ENCODE results near the gene MUC12.
"Not testable (repeated sequence)": the region's sequence is repeated elsewhere in the genome, so short reads cannot be mapped to it uniquely, and the experiment has no call there.

MUC12 gene

DNA sequence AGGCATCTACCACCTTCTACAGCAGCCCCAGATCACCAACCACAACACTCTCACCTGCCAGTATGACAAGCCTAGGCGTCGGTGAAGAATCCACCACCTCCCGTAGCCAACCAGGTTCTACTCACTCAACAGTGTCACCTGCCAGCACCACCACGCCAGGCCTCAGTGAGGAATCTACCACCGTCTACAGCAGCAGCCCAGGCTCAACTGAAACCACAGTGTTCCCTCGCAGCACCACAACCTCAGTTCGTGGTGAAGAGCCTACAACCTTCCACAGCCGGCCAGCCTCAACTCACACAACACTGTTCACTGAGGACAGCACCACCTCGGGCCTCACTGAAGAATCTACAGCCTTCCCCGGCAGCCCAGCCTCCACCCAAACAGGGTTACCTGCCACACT lies 29.2 kb downstream of the MUC12 start:
- not testable (repeated sequence) for DNase-seq

DNA sequence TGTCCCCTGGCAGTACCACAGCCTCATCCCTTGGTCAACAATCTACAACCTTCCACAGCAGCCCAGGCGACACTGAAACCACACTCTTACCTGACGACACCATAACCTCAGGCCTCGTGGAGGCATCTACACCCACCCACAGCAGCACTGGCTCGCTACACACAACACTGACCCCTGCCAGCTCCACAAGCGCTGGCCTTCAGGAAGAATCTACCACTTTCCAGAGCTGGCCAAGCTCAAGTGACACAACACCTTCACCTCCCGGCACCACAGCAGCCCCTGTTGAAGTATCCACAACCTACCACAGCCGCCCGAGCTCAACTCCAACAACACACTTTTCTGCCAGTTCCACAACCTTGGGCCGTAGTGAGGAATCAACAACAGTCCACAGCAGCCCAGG lies 30.0 kb downstream of the MUC12 start:
- DNase-seq, result not testable (repeated sequence)

DNA sequence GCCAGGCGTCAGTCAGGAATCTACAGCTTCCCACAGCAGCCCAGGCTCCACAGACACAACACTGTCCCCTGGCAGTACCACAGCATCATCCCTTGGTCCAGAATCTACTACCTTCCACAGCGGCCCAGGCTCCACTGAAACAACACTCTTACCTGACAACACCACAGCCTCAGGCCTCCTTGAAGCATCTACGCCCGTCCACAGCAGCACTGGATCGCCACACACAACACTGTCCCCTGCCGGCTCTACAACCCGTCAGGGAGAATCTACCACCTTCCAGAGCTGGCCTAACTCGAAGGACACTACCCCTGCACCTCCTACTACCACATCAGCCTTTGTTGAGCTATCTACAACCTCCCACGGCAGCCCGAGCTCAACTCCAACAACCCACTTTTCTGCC lies 30.7 kb downstream of the MUC12 start:
- not testable (repeated sequence) for DNase-seq

GRCh38 chr7:101002333-101002732 lies 33.0 kb downstream of the MUC12 start:
- DNase-seq, result not testable (repeated sequence)

DNA sequence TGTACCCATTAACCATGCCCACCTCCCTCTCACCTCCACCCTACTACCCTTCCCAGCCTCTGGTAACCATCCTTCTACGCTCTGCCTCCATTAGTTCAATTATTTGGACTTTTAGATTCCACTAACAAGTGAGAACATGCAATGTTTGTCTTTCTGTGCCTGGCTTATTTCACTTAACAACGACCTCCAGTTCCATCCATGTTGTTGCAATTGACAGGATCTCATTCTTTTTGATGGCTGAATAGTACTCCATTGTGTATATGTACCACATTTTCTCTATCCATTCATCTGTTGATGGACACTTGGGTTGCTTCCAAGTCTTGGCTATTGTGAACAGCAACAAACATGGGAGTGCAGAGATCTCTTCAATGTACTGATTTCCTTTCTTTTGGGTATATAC lies 38.0 kb downstream of the MUC12 start:
- not testable (repeated sequence) for DNase-seq

- no peak for DNase-seq
These were observed 40.3 kb downstream of the MUC12 start for GRCh38 chr7:101009629-101010028.

- DNase-seq, result no peak
These were observed 43.6 kb downstream of the MUC12 start for GRCh38 chr7:101012931-101013330.

GRCh38 chr7:101015626-101016025 lies 46.3 kb downstream of the MUC12 start:
- DNase-seq, result no peak

DNA sequence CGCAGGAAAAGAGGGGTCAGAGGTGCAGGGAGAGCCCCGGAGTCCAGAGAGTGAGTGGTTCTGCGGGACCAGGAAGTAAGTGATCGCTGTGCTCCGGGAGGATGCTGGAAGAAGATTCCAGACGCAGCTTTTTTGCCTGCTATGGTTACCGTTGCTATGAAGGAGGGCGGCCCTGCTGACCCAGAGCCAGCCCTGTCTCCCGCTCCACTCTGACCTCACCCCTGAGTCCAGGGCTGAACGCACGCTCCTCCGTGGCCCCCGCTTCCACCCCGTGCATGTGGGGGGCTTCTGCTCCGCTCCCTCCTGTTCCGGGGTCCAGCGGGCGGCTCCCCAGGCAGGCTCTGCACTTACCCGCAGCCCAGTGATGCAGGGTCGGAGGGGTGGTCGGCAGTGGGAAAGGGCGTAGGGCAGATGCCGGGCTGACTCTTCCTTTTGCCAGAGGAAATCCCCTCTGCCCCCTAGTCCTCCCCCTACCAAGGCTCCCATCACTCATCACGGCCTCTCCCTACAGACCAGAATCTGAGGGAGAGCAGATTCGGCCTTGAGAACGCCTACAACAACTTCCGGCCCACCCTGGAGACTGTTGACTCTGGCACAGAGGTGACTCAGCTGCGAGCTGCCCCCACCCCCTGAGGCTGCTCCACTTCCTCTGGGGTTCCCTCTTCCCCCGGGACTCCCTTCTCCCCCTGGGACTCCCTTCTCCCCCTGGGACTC lies 47.9 kb downstream of the MUC12 start:
- peak; percentile 90 for DNase-seq

GRCh38 chr7:101018271-101019167 lies 49.2 kb downstream of the MUC12 start:
- peak; percentile 42 for DNase-seq

DNA sequence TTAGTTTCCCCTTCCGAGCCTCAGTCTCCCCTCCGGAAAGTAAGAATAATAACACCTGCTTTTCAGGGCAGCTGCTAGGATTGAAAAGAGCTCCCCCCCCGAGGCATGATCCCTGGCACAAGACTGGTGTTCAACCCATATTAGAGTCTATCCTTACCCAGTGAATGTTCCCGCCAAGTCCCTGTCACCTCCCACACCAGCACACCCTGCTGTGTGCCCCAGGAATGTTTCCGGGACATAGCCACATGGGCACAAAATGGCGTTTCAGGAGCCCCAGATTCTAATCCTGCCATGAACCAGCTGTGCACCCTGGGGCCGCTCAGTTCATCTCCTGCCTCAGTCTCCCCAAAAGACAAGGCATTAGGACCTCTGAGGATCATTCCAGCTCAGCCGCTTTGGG lies 51.1 kb downstream of the MUC12 start:
- no peak for DNase-seq

DNA sequence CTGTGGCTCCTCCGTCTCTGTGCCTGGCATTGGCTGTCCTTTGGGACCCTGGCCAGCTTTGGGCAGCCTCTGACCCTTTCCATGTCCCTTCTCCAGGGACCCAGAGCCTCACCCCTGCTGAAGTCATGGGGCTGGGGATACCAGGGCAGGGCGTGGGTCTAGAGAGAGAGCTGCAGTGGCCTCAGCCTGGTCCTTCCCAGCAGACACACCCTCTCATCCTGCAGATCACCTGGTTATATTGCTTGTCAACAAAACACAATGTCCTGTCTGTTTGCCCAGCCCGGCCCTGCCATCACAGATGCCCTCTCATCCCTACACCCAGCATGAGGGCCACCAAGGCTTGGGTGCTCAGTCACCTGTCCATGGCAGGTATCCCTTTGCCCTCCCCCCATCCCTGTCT lies 52.3 kb downstream of the MUC12 start:
- no peak for DNase-seq

DNA sequence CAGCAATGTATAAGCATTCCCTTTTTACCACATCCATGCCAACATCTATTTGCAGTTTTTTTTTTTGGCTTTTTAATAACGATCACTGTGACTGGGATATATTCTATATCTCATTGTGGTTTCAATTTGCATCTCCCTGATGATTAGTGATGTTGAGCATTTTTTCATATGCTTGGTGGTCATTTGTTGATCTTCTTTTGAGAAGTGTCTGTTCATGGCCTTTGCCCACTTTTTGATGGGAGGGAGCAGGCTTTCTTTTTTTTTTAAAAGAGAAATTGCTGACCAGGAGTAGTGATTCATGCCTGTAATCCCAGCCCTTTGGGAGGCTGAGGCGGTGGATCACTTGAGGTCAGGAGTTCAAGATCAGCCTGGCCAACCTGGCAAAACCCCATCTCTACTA lies 54.5 kb downstream of the MUC12 start:
- DNase-seq, result no peak

GRCh38 chr7:101031082-101031481 lies 61.7 kb downstream of the MUC12 start:
- no peak for DNase-seq

DNA sequence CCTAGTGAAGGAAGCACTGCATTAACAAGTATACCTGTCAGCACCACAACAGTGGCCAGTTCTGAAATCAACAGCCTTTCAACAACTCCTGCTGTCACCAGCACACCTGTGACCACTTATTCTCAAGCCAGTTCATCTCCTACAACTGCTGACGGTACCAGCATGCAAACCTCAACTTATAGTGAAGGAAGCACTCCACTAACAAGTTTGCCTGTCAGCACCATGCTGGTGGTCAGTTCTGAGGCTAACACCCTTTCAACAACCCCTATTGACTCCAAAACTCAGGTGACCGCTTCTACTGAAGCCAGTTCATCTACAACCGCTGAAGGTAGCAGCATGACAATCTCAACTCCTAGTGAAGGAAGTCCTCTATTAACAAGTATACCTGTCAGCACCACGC lies 66.6 kb downstream of the MUC12 start:
- no peak for DNase-seq

DNA sequence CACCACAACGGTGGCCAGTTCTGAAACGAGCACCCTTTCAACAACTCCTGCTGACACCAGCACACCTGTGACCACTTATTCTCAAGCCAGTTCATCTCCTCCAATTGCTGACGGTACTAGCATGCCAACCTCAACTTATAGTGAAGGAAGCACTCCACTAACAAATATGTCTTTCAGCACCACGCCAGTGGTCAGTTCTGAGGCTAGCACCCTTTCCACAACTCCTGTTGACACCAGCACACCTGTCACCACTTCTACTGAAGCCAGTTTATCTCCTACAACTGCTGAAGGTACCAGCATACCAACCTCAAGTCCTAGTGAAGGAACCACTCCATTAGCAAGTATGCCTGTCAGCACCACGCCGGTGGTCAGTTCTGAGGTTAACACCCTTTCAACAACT lies 71.9 kb downstream of the MUC12 start:
- not testable (repeated sequence) for DNase-seq

GRCh38 chr7:101058355-101058754 lies 89.0 kb downstream of the MUC12 start:
- peak; percentile 71 for DNase-seq

GRCh38 chr7:101059620-101059942 lies 90.2 kb downstream of the MUC12 start:
- no peak for DNase-seq

DNA sequence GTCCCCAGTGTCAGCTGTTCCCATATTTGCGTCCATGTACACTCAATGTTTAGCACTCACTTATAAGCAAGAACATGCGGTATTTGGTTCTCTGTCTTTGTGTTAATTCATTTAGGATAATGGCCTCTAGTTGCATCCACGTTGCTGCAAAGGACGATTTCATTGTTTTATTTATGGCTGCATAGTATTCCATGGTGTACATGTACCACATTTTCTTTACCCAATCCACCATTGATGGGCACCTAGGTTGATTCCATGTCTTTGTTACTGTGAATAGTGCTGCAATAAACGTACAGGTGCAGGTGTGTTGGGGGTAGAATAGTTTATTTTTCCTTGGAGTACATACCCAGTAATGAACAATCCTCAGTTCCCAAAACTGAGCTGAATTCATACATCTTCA lies 91.6 kb downstream of the MUC12 start:
- no peak for DNase-seq

GRCh38 chr7:101064176-101064550 lies 94.8 kb downstream of the MUC12 start:
- not testable (repeated sequence) for DNase-seq

DNA sequence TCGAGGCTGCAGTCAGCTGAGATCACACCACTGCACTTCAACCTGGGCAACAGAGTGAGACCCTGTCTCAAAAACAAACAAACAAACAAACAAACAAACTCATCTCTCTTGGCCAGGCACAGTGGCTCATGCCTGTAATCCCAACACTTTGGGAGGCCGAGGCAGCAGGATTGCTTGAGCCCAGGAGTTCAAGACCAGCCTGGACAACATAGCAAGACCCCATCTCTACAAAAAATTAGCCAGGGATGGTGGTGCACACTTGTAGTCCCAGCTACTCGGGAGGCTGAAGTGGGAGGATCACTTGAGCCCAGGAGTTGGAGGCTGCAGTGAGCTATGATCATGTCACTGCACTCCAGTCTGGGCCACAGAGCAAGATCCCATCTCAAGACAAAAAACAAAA lies 95.8 kb downstream of the MUC12 start:
- DNase-seq, result not testable (repeated sequence)

- DNase-seq, result no peak
These were observed 96.9 kb downstream of the MUC12 start for GRCh38 chr7:101066141-101066832.

GRCh38 chr7:101066833-101067177 lies 97.4 kb downstream of the MUC12 start:
- no peak for DNase-seq

GRCh38 chr7:101068401-101068800 lies 99.0 kb downstream of the MUC12 start:
- no peak for DNase-seq

All from right hindlimb (tissue), 1 donor.